IPS-15b (cell line): ENCODE data around the gene PJA2.
"Not testable (repeated sequence)": the region's sequence is repeated elsewhere in the genome, so short reads cannot be mapped to it uniquely, and the experiment has no call there.

Experiments
- H3K27me3 ChIP-seq: one replicate; pipeline ENCODE4 v1.6.1; 2013; ENCODE audit warnings: low read length; ENCODE audit not compliant: control insufficient read depth, insufficient read depth
- H3K36me3 ChIP-seq: one replicate; pipeline ENCODE4 v1.6.1; 2013; ENCODE audit warnings: low read length; ENCODE audit not compliant: control insufficient read depth, insufficient read depth
- H3K4me1 ChIP-seq: one replicate; pipeline ENCODE4 v1.6.1; 2013; ENCODE audit warnings: mild to moderate bottlenecking, low read length; ENCODE audit not compliant: control insufficient read depth, insufficient read depth
- H3K4me3 ChIP-seq: one replicate; pipeline ENCODE4 v1.5.1; 2013; ENCODE audit warnings: low read depth, low read length
- H3K9ac ChIP-seq: one replicate; pipeline ENCODE4 v1.6.1; 2013; ENCODE audit warnings: low read depth, mild to moderate bottlenecking, low read length
- H3K9me3 ChIP-seq: one replicate; pipeline ENCODE4 v1.6.1; 2013; ENCODE audit warnings: mild to moderate bottlenecking, low read length; ENCODE audit not compliant: control insufficient read depth, insufficient read depth

PJA2 gene

GRCh38 chr5:109299557-109299956, 110.2 kb downstream of the PJA2 start:
- H3K36me3 ChIP-seq = no peaks in the 10 kb centered on the region
- no peaks in the 10 kb centered on the region for H3K27me3 ChIP-seq
- H3K4me3 ChIP-seq = no peak overlapping the region
- no peaks in the 10 kb centered on the region for H3K9me3 ChIP-seq
- no peaks in the 10 kb centered on the region for H3K4me1 ChIP-seq
- no peak overlapping the region for H3K9ac ChIP-seq

GRCh38 chr5:109298794-109299193, 111.0 kb downstream of the PJA2 start:
- Histone ChIP-seq H3K9ac (no peak overlapping the region), H3K27me3 (no peaks in the 10 kb centered on the region), H3K4me3 (no peak overlapping the region), H3K36me3 (no peaks in the 10 kb centered on the region), H3K9me3 (no peaks in the 10 kb centered on the region), H3K4me1 (no peaks in the 10 kb centered on the region)

GRCh38 chr5:109297900-109298299, 111.9 kb downstream of the PJA2 start:
- Histone ChIP-seq H3K4me3 (no peak overlapping the region), H3K27me3 (no peaks in the 10 kb centered on the region), H3K9ac (no peak overlapping the region), H3K4me1 (no peaks in the 10 kb centered on the region), H3K9me3 (no peaks in the 10 kb centered on the region), H3K36me3 (no peaks in the 10 kb centered on the region)

GRCh38 chr5:109291090-109291489, 118.7 kb downstream of the PJA2 start:
- Histone ChIP-seq H3K9ac (no peak overlapping the region), H3K27me3 (no peaks in the 10 kb centered on the region), H3K36me3 (no peaks in the 10 kb centered on the region), H3K4me1 (no peaks in the 10 kb centered on the region), H3K4me3 (no peak overlapping the region), H3K9me3 (no peaks in the 10 kb centered on the region)

GRCh38 chr5:109290231-109290630, 119.5 kb downstream of the PJA2 start:
- H3K9ac ChIP-seq = no peak overlapping the region
- H3K27me3 ChIP-seq = no peaks in the 10 kb centered on the region
- H3K36me3 ChIP-seq = no peaks in the 10 kb centered on the region
- no peak overlapping the region for H3K4me3 ChIP-seq
- no peaks in the 10 kb centered on the region for H3K9me3 ChIP-seq
- H3K4me1 ChIP-seq = no peaks in the 10 kb centered on the region

- not testable (repeated sequence) for H3K36me3 ChIP-seq, H3K9me3 ChIP-seq, H3K9ac ChIP-seq, H3K4me3 ChIP-seq, H3K4me1 ChIP-seq, H3K27me3 ChIP-seq
Observed at GRCh38 chr5:109286628-109287027, 123.1 kb downstream of the PJA2 start.
